ENCODE data around the gene IL10RB.

Gene IL10RB

DNA sequence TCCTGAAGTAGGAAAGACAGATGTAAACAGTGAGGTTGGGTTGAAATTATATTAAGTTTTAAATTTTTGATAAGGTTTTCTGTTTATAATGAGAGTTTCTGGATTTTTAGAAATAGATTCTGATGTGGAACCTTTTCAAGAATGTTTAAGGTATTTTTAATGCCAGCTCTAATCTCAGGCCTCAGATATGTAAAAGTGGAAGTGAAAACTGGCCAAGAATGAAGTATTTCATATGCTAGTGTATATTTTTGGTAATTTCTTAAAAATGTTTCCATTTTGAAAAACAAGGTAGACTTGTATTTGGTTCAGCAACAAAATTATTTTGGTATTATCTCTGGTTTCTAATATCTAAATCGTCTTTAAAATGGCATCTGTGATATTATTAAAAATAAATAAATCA lies 73.0 kb downstream of the IL10RB start:
- TF ChIP-seq, protein P1, sequence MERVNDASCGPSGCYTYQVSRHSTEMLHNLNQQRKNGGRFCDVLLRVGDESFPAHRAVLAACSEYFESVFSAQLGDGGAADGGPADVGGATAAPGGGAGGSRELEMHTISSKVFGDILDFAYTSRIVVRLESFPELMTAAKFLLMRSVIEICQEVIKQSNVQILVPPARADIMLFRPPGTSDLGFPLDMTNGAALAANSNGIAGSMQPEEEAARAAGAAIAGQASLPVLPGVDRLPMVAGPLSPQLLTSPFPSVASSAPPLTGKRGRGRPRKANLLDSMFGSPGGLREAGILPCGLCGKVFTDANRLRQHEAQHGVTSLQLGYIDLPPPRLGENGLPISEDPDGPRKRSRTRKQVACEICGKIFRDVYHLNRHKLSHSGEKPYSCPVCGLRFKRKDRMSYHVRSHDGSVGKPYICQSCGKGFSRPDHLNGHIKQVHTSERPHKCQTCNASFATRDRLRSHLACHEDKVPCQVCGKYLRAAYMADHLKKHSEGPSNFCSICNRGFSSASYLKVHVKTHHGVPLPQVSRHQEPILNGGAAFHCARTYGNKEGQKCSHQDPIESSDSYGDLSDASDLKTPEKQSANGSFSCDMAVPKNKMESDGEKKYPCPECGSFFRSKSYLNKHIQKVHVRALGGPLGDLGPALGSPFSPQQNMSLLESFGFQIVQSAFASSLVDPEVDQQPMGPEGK (CRISPR knock-in tag; IDR thresholded peaks at IDR 0.05; ENCODE audit: borderline replicate concordance): no peak
- no peak for TF ChIP-seq ZNF70 (CRISPR knock-in tag; IDR thresholded peaks at IDR 0.05)
- TF ChIP-seq ZNF8 (CRISPR knock-in tag; IDR thresholded peaks at IDR 0.05): no peak
- TF ChIP-seq OSR1 (CRISPR knock-in tag; IDR thresholded peaks at IDR 0.05): no peak
- TF ChIP-seq SNAI2 (CRISPR knock-in tag; IDR thresholded peaks at IDR 0.05): no peak
- ATAC-seq: no peak

DNA sequence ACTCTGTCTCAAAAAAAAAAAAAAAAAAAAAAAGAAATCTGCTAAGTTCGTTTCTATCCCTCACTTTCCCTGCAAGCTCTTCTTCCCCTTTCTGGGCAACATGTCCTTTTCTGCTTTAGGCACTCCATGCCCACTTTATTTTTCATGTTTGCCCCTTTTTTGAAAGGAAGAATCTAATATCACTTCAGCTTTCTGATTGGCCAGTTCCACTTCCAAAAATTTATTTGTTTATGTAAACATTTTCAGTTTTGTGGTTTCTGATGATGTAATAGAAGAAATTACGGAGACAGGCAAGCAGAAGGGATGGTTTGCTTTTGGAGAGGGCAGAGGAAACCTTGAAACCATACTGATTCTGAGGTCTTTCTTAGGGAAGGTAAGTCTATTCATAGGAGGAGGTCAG lies 73.8 kb downstream of the IL10RB start:
- TF ChIP-seq, protein P2, sequence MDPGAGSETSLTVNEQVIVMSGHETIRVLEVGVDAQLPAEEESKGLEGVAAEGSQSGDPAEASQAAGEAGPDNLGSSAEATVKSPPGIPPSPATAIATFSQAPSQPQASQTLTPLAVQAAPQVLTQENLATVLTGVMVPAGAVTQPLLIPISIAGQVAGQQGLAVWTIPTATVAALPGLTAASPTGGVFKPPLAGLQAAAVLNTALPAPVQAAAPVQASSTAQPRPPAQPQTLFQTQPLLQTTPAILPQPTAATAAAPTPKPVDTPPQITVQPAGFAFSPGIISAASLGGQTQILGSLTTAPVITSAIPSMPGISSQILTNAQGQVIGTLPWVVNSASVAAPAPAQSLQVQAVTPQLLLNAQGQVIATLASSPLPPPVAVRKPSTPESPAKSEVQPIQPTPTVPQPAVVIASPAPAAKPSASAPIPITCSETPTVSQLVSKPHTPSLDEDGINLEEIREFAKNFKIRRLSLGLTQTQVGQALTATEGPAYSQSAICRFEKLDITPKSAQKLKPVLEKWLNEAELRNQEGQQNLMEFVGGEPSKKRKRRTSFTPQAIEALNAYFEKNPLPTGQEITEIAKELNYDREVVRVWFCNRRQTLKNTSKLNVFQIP (CRISPR knock-in tag; IDR thresholded peaks at IDR 0.05; ENCODE audit: borderline replicate concordance, low read depth): no peak
- TF ChIP-seq ZNF8 (CRISPR knock-in tag; IDR thresholded peaks at IDR 0.05) (no peak), ZC3H10 (CRISPR knock-in tag; IDR thresholded peaks at IDR 0.05) (no peak), ARNTL (CRISPR knock-in tag; IDR thresholded peaks at IDR 0.05; ENCODE audit: borderline replicate concordance, low read depth) (no peak), OSR1 (CRISPR knock-in tag; IDR thresholded peaks at IDR 0.05) (no peak), SNAI2 (CRISPR knock-in tag; IDR thresholded peaks at IDR 0.05) (no peak), TOX (CRISPR knock-in tag; IDR thresholded peaks at IDR 0.05; ENCODE audit: borderline replicate concordance) (no peak), ZNF565 (CRISPR knock-in tag; conservative IDR thresholded peaks at IDR 0.05; ENCODE audit: low read depth) (no peak), GLIS3 (CRISPR knock-in tag; IDR thresholded peaks at IDR 0.05) (no peak), CSDC2 (CRISPR knock-in tag; IDR thresholded peaks at IDR 0.05) (no peak), ZFP3 (CRISPR knock-in tag; IDR thresholded peaks at IDR 0.05) (no peak), RARB (CRISPR knock-in tag; IDR thresholded peaks at IDR 0.05) (no peak), BACH2 (CRISPR knock-in tag; IDR thresholded peaks at IDR 0.05; ENCODE audit: borderline replicate concordance) (no peak), PPARA (CRISPR knock-in tag; IDR thresholded peaks at IDR 0.05; ENCODE audit: borderline replicate concordance) (no peak)
- TF ChIP-seq, protein P1 (CRISPR knock-in tag; IDR thresholded peaks at IDR 0.05; ENCODE audit: borderline replicate concordance): no peak
- TF ChIP-seq, protein P3, sequence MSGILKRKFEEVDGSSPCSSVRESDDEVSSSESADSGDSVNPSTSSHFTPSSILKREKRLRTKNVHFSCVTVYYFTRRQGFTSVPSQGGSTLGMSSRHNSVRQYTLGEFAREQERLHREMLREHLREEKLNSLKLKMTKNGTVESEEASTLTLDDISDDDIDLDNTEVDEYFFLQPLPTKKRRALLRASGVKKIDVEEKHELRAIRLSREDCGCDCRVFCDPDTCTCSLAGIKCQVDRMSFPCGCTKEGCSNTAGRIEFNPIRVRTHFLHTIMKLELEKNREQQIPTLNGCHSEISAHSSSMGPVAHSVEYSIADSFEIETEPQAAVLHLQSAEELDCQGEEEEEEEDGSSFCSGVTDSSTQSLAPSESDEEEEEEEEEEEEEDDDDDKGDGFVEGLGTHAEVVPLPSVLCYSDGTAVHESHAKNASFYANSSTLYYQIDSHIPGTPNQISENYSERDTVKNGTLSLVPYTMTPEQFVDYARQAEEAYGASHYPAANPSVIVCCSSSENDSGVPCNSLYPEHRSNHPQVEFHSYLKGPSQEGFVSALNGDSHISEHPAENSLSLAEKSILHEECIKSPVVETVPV (CRISPR knock-in tag; IDR thresholded peaks at IDR 0.05): no peak
- TF ChIP-seq, protein P4, sequence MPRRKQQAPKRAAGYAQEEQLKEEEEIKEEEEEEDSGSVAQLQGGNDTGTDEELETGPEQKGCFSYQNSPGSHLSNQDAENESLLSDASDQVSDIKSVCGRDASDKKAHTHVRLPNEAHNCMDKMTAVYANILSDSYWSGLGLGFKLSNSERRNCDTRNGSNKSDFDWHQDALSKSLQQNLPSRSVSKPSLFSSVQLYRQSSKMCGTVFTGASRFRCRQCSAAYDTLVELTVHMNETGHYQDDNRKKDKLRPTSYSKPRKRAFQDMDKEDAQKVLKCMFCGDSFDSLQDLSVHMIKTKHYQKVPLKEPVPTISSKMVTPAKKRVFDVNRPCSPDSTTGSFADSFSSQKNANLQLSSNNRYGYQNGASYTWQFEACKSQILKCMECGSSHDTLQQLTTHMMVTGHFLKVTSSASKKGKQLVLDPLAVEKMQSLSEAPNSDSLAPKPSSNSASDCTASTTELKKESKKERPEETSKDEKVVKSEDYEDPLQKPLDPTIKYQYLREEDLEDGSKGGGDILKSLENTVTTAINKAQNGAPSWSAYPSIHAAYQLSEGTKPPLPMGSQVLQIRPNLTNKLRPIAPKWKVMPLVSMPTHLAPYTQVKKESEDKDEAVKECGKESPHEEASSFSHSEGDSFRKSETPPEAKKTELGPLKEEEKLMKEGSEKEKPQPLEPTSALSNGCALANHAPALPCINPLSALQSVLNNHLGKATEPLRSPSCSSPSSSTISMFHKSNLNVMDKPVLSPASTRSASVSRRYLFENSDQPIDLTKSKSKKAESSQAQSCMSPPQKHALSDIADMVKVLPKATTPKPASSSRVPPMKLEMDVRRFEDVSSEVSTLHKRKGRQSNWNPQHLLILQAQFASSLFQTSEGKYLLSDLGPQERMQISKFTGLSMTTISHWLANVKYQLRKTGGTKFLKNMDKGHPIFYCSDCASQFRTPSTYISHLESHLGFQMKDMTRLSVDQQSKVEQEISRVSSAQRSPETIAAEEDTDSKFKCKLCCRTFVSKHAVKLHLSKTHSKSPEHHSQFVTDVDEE (CRISPR knock-in tag; IDR thresholded peaks at IDR 0.05): no peak
- no peak for ATAC-seq

DNA sequence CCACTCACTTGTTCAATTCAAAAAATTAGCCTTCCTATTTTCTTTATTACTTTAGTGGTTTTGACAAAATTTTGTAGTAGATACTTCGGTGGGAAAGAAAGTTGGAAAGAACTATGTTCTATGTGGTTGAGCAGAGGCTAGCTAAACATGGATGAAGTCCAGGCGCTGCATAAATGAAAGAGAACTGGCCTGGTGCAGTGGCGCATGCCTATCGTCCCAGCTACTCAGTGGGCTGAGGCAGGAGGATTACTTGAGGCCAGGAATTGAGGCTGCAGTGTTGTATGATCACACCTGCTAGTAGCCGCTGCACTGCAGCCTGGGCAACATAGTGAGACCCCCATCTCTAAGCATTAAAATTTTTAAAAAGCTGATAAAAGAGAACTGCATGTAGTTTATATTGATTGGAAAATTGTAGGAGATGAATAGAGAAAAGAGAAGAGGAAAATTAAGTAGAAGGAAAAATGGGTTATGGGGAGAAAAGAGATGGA lies 79.6 kb downstream of the IL10RB start:
- no peak for ATAC-seq

More for the DNA sequence above, 79.6 kb downstream of the IL10RB start:
- TF ChIP-seq BACH2 (CRISPR knock-in tag; IDR thresholded peaks at IDR 0.05; ENCODE audit: borderline replicate concordance): no peak
- TF ChIP-seq, protein P5, sequence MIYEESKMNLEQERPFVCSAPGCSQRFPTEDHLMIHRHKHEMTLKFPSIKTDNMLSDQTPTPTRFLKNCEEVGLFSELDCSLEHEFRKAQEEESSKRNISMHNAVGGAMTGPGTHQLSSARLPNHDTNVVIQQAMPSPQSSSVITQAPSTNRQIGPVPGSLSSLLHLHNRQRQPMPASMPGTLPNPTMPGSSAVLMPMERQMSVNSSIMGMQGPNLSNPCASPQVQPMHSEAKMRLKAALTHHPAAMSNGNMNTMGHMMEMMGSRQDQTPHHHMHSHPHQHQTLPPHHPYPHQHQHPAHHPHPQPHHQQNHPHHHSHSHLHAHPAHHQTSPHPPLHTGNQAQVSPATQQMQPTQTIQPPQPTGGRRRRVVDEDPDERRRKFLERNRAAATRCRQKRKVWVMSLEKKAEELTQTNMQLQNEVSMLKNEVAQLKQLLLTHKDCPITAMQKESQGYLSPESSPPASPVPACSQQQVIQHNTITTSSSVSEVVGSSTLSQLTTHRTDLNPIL (CRISPR knock-in tag; IDR thresholded peaks at IDR 0.05; ENCODE audit: low read depth): no peak

Data from SK-N-SH treated with all-trans-retinoic acid at 6 μM for 48 hours (cell line).